NT2/D1 (cell line): ENCODE results near the gene ELL2.

Source experiments
- DNase-seq: peaks from one replicate; pipeline ENCODE4 v3.0.0-alpha.2; 2011; ENCODE audit warnings: low read depth, low spot score
- H3K27me3 ChIP-seq: 2 replicates; pipeline ENCODE4 v1.6.0; 2011; ENCODE audit warnings: mild to moderate bottlenecking; ENCODE audit not compliant: insufficient read length, insufficient read depth
- H3K36me3 ChIP-seq: 2 replicates; pipeline ENCODE4 v1.6.1; 2011; ENCODE audit warnings: mild to moderate bottlenecking, low read length, mixed read lengths; ENCODE audit not compliant: insufficient read depth, insufficient read length
- H3K4me1 ChIP-seq: 2 replicates; pipeline ENCODE4 v1.5.1; 2011; ENCODE audit not compliant: insufficient read depth, insufficient read length
- H3K4me3 ChIP-seq: 2 replicates; pipeline ENCODE4 v1.5.1; 2011; ENCODE audit warnings: low read depth; ENCODE audit not compliant: insufficient read length
- H3K9ac ChIP-seq: 2 replicates; pipeline ENCODE4 v1.6.0; 2011; ENCODE audit warnings: low read depth; ENCODE audit not compliant: insufficient read length
- H3K9me3 ChIP-seq: 2 replicates; pipeline ENCODE4 v1.5.1; 2011; ENCODE audit warnings: mild to moderate bottlenecking, low read length; ENCODE audit not compliant: insufficient read depth
- SUZ12 ChIP-seq: IDR thresholded peaks from 2 replicates; pipeline ENCODE4 v1.6.1; 2011; ENCODE audit not compliant: insufficient read length, insufficient read depth; ENCODE audit errors: extremely low read depth
- YY1 ChIP-seq: IDR thresholded peaks from 2 replicates; pipeline ENCODE4 v1.6.1; 2011; ENCODE audit not compliant: insufficient read length, insufficient read depth
- ZNF274 ChIP-seq: IDR thresholded peaks from 2 replicates; pipeline ENCODE4 v1.6.1; 2011; ENCODE audit warnings: mild to moderate bottlenecking, low read depth, low read length

ELL2 gene

DNA sequence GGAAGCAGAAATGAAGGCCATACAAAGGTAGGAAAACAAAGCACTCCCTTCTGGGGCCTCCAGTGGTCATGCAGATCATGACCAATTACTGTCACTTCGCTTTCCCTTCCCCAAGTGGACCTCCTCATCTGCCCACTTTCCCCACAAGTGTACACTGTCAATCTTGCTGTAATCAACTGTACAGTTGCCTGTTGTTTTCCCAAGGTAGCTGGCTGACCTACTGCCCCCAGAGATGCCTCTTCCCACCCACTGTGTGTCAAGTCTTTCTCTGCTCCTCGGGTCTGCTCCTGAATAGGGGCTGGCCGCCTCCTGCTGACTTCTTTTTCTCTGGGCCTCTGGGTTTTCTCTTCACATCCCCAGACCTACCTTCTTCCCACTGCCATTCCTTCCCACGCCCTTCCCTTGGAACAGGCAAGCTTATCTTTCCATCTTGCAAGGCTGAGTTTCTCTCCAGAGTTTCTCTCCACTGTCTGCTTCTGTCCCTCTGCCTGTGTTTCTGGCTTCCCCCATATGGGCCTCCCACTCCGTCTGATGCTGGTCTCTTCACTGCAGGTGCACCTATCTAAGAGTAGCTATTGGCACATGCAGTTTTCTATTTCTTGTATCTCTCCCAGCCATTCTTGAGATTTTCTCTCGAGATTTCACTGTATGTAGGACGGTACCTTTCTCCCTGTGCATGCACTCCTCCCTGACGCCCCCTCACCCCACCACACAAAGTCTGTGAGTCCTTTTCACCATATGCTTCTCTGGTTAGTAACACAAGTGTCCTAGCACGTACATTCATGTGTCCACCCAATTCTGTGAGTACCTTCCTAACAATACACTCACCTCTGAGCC lies 2.4 kb downstream of the ELL2 start:
- H3K9ac ChIP-seq: no peak overlapping the region
- no peaks in the 10 kb centered on the region for H3K9me3 ChIP-seq
- no peak for DNase-seq
- TF ChIP-seq SUZ12 (no peak), YY1 (no peak), ZNF274 (no peak)
- H3K36me3 ChIP-seq: peaks cover 7% of the 10 kb centered on the region
- peaks cover 12% of the 10 kb centered on the region for H3K27me3 ChIP-seq
- peaks cover 8% of the 10 kb centered on the region for H3K4me1 ChIP-seq
- no peak overlapping the region for H3K4me3 ChIP-seq

DNA sequence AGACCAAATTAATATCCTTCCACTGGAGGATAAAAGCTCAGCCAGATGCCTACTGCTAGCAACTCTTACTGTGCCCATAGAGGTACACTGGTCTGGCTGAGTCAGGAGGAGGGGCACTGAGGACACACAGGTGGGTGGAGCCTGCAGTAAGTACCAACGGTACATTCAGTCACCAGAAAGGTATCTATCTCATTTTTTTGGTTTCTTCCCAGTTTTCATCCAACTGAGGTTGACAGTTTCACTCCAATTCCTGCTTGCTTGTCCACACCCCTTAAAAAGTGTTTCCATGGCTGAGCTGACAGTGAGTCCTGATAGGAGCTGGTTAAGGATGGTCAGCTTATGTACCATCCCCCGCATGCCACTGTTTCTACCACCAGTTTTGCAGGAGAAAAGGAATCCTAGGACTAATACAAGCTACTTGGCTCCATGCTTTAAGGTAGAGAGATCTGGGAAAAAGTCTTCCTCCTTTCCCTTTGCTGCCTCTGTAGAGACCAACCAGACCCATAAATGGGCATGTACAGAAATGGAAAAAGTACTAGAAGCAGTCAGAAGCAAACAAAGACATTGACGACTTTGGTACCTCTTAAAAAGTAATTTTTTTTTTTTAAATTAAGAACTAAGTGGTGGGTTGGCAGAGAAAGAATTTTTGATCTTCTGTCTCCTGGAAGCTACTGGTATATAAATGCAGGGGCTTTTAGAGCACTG lies 3.2 kb downstream of the ELL2 start:
- Histone ChIP-seq H3K9ac (no peak overlapping the region), H3K9me3 (no peaks in the 10 kb centered on the region), H3K36me3 (peaks cover 7% of the 10 kb centered on the region), H3K27me3 (peaks cover 12% of the 10 kb centered on the region), H3K4me3 (no peak overlapping the region), H3K4me1 (peaks cover 8% of the 10 kb centered on the region)
- DNase-seq: no peak
- TF ChIP-seq ZNF274 (no peak), YY1 (no peak), SUZ12 (no peak)

DNA sequence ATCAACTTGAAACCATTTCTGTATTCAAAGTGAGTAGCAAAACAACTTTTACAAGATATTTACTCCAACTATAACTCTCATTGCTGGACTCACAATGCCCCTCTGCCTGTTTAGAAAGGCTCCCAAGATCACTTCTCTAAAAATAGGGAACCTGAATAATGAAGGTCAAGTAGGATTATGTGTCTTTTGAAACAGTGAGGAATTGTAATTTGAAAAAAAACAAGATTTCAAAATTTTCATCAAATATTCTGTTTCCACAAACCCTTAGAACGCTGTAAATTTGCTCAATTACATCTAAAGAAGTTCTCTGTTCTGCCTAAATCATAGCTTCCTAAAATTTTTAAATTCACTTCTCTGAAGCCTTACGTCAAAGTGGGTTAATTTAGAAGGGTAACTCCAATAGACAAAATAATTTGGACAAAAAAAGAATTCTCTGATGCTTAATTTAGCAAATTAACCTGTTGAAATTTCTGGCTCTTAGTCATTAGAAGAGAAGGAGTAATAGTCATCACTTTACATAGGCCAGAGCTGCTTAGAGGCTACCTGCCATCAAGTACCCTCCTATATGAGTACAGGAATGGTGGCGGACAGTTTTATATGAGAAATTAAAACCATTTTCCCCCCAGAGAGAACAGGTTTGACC lies 4.0 kb downstream of the ELL2 start:
- no peak overlapping the region for H3K4me3 ChIP-seq
- H3K27me3 ChIP-seq: peaks cover 12% of the 10 kb centered on the region
- H3K36me3 ChIP-seq: peaks cover 7% of the 10 kb centered on the region
- H3K9me3 ChIP-seq: no peaks in the 10 kb centered on the region
- TF ChIP-seq ZNF274: no peak
- TF ChIP-seq SUZ12: no peak
- TF ChIP-seq YY1: no peak
- peaks cover 8% of the 10 kb centered on the region for H3K4me1 ChIP-seq
- H3K9ac ChIP-seq: no peak overlapping the region
- no peak for DNase-seq

DNA sequence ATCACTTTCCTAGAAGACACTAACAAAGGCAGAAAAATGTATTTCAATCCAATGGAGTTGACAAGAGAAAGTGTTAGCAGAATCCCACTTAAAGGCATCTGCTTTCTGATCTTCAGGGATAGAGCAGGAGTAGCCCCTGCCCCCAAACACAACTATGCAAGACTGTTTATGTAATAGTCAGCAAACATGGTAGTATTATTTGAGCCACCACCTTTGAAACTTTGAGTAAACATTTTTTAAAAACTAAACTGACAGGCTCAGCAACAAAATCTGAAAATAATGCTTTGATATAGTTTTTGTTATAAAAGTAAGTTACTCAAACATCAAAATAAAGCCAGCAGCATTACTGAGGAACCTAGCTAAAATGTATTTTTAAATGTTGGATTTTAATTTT lies 4.8 kb downstream of the ELL2 start:
- Histone ChIP-seq H3K9me3 (no peaks in the 10 kb centered on the region), H3K4me1 (peaks cover 8% of the 10 kb centered on the region), H3K9ac (no peak overlapping the region), H3K27me3 (peaks cover 12% of the 10 kb centered on the region), H3K36me3 (peaks cover 7% of the 10 kb centered on the region), H3K4me3 (no peak overlapping the region)
- TF ChIP-seq YY1: no peak
- TF ChIP-seq SUZ12: no peak
- TF ChIP-seq ZNF274: no peak
- DNase-seq: no peak

DNA sequence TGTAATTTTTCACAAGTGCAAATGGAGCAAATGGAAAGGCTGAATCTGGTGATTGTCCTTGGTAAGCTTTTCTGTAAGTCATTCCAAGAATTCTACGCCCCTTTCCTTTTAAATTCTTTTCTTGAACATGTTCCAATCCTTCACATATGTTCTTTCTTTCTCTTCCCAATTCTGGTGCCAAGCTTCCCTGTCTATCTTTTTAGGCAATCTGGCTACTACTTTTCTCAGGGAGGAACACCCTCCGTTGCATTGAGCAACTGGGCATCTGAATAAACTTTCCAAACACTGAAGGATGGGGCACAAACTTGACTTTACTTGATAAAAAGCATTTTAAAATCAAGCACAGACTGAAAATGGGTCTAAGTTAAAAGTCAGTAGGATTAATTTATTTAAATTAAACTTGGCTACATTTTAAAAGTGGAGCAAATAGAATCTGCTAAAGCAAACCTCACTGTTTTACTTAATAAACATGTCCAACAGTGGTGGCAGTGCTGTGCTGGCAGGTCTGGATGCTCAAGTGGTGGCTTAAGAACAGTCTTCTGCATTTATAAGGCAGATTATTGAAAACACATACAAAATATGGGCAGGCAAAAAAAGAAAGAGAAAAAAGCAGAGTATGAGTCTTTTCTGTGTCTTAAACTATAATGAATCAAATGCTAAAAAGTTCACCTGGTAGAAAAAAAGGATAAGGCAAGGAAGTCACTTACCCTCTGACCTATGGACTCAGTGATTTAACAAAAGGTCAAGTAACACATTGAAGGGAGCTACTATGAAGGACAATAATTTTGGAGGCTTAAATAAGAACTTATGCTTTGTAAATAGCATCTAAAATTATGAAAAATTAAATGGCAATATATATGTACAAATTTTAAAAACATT lies 5.4 kb downstream of the ELL2 start:
- H3K36me3 ChIP-seq: peaks cover 7% of the 10 kb centered on the region
- DNase-seq: no peak
- TF ChIP-seq SUZ12 (no peak), YY1 (no peak), ZNF274 (no peak)
- no peak overlapping the region for H3K4me3 ChIP-seq
- peaks cover 12% of the 10 kb centered on the region for H3K27me3 ChIP-seq
- H3K9ac ChIP-seq: no peak overlapping the region
- H3K9me3 ChIP-seq: no peaks in the 10 kb centered on the region
- H3K4me1 ChIP-seq: peaks cover 8% of the 10 kb centered on the region

DNA sequence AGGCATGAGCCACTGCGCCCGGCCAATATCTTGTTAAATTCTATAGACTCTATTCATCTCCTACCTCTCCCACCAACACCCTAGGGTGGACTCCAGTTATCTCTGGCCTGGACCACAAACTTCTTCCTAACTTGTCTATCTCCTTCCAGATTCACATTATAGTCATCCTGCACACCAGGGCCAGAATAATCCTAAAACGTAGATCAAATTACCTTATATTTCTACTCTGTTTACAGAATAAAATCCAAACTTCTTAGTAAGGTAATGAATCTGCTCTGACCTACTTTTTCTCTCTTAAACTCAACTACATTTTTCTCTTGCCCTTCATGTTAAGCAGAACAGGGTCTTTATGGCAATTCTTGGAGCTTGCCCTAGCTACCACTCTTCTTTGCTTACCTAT lies 6.9 kb downstream of the ELL2 start:
- TF ChIP-seq YY1 (no peak), ZNF274 (no peak), SUZ12 (no peak)
- no peaks in the 10 kb centered on the region for H3K27me3 ChIP-seq
- peaks cover 7% of the 10 kb centered on the region for H3K36me3 ChIP-seq
- no peaks in the 10 kb centered on the region for H3K9me3 ChIP-seq
- no peak overlapping the region for H3K4me3 ChIP-seq
- H3K9ac ChIP-seq: no peak overlapping the region
- peaks cover 7% of the 10 kb centered on the region for H3K4me1 ChIP-seq
- DNase-seq: no peak
